ENCODE results near the gene FLAD1.
"Not testable (repeated sequence)": the region's sequence is repeated elsewhere in the genome, so short reads cannot be mapped to it uniquely, and the experiment has no call there.

Gene FLAD1

DNA sequence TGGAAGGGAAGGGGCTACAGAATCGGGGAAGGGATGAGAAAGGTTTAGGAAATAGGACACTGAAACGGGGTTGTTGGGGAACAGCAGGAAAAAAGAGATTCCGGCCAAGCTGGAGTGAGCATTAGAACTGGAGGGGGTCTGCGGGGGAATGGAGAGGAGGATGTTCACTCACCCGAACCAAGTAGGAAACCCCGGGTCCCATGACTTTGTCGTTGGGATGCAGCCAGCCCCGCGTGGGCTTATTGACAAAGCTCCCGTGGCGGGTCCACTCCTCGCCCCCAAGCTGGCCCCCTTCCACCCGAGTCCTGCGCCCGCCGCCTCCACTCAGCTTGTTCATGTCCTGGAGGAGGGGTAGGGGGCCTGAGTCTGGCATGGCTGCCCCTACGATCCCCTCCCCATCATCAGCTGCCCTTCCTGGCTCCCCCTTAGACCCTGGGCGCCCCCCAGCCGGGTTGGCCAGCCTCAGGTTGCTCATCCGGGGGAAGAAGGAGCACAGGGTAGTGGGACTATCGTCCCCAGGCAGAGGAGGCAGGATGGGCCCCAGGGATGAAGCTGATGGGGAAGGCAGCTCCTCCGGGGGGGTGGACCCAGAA, 13.2 kb upstream of the FLAD1 start:
- DNase-seq: no peak

DNA sequence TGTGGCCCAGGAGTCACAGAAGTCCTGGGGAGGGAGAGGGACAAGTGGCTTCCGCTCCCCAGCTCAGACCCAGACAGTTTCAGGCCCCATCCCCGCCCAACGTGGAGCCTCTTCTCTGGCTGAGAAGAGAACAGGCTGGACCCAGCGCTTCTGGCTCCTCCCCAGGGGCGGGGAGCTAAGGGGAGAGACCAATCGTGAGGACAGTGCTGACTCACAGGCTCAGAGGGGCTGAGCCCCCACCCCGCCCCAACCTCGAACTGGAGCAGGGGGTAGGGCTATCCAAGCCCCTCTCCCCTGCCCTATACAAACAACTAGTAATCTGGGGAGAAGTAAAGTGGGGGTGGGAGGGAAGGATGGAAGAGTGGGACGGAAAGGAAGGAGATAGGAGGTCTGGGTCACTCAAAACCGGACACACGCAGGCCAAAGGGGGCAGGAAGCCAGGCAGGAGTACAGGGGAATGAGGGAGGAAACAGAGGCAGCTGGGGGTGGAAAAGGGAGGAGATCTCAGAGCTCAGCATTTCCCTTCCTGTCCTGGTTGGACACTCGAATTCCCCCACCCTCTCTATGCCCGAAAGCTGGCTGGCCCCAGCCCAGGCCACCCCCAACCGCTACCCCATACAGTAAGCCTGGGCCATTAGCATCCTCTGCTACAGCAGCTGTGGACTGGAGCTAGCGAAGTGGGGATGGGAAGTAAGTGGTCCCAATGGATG, 12.4 kb upstream of the FLAD1 start, which contains the start of gene SHC1:
Gene SHC1, minus strand, starts transcription at position 117 of the 710 bp plus-strand sequence. CDS start 221 bp downstream, outside the sequence.
- peak; percentile 61 to 78 for DNase-seq

DNA sequence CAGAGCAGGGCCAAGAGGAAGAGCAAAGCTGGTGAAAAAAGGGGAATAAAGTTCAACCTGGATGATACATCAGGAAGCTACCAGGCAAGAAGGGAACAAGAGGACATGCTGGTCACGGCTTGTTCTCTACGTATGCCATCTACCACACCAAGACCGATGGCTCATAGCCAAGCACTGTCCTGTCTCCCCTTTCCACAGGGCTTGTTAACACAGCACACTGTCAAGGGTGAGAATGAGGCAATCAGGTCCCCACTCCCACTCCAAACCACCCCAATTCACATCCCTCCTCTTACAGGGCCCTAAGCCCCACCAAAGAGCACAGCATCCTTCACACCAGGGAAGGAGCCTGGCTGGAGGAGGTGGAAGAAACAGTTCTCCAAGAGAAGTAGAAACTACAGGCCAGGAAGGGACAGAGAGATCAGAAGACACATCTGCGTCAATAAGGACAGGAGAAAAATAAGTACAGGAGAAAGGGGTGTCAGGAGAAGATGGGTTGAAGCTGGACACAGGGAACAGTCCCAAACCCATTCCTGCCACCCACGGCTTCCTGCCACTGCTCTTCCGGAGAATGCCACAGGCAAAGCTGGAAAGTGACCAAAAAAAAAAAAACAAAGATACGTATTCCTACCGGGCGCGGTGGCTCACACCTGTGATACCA, 11.7 kb upstream of the FLAD1 start:
- DNase-seq: no peak

DNA sequence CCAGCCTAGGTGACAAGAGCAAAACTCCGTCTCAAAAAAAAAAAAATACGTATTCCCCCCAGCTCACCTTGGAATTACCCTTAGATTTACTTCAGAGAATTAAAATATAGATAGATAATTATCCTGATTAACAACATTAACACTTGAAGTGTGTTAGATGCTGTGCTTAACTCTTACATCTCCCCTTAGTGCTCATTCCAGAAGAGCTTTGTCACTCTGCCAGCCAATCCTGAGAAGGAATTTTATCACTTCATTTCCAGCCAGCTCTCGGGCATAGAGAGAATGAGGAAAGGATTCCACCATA, 11.0 kb upstream of the FLAD1 start:
- no peak for DNase-seq

DNA sequence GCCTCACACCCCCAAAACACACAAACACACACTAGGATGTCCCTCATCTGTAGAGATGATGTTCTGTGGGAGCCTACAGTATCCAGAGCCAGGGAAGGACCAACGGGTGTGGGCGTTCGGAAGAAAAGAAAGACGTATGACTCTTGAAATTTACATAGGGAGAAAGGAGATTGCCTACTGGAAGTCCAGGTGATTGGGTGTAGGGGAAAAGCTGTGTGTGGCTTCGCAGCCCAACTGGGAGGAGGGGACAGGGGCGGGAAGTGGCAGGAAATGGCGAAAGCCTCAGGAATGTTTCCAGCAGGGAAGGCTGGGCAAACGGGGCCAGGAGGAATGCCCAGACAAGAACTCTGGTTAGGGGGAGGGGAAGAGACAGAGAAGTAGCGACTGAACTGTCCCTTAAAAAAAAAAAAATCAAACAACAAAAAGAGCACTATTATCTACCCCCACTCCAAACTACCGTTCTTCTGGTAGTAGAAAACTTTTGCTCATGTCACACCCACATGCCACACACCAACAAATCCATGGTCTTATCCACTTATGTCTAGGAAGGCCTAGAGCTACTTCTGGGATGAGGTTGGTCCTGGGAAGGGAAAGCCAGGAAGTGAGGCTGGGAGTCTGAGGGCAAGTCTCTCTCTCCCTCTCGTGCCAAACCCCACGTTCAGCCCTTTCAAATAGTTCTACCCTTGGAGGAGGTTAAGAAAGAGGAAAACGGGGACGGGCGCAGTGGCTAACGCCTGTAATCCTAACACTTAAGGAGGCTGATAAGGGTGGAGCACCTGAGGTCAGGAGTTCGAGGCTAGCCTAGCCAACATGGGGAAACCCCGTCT, 10.4 kb upstream of the FLAD1 start:
- DNase-seq: peak in 1 of 2 donors; percentile 23

- peak; percentile 59 to 61 for DNase-seq
Observed at GRCh38 chr1:154973344-154974101, 9.6 kb upstream of the FLAD1 start.

GRCh38 chr1:154974102-154974807, 8.9 kb upstream of the FLAD1 start, which contains the start of gene CKS1B:
Gene CKS1B, plus strand, starts transcription at chr1:154974681. Its CDS starts 65 bp downstream, at chr1:154974746.
- peak; percentile 98 to 99 for DNase-seq

DNA sequence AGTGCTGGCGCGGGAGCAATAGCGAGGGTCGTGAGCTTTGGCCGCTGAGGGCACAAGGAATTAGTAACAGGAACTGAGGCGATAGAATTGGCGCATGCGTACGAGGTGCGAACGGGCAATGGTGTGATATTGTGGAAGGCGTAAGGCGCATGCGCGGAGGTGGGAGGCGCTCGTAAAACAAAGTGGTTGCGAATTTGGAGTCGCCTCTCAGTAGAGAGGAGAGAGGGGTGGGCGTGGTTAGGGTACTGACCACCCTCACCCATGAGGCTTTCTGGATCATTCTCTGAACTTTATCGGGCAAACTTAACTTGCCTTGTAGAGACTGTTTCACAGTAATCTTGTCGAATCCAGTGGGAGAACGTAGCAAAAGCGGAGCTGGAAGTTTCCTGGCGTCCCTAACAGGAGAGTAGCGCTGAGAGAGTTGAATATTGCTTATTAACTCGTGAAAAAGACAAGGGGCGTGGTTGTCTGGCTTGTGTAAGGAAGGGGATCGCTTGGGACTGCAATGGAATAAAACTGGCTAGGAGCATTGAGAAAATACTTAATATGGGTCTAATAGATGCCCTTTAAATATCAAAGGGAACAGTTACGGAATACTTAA, 8.2 kb upstream of the FLAD1 start:
- DNase-seq: peak; percentile 87 to 90

- no peak for DNase-seq
Observed at GRCh38 chr1:154975409-154976059, 7.6 kb upstream of the FLAD1 start.

GRCh38 chr1:154977762-154978161, 5.4 kb upstream of the FLAD1 start:
- not testable (repeated sequence) for DNase-seq

GRCh38 chr1:154978360-154978759, 4.8 kb upstream of the FLAD1 start:
- no peak for DNase-seq

- DNase-seq: no peak
Observed at GRCh38 chr1:154982341-154982740, 803 bp upstream of the FLAD1 start.

GRCh38 chr1:154983776-154984466, 777 bp downstream of the FLAD1 start:
- DNase-seq: no peak

DNA sequence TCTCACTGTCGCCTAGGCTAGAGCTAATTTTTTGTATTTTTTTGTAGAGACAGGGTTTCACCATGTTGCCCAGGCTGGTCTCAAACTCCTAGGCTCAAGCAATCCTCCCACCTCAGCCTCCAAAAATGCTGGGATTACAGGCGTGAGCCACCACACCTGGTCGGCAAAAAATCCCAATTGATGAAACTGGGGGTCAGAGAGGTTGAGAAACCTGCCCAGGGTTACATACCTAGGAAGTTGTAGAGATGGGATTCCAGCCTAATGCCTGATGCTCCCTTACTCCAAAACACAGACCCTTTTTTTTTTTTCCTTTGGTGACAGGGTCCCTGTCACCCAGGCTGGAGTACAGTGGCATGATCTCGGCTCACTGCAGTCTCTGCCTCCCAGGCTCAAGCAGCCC, 3.6 kb downstream of the FLAD1 start:
- DNase-seq: not testable (repeated sequence)

- DNase-seq: no peak
Observed at GRCh38 chr1:154987326-154987725, 4.2 kb downstream of the FLAD1 start.

DNA sequence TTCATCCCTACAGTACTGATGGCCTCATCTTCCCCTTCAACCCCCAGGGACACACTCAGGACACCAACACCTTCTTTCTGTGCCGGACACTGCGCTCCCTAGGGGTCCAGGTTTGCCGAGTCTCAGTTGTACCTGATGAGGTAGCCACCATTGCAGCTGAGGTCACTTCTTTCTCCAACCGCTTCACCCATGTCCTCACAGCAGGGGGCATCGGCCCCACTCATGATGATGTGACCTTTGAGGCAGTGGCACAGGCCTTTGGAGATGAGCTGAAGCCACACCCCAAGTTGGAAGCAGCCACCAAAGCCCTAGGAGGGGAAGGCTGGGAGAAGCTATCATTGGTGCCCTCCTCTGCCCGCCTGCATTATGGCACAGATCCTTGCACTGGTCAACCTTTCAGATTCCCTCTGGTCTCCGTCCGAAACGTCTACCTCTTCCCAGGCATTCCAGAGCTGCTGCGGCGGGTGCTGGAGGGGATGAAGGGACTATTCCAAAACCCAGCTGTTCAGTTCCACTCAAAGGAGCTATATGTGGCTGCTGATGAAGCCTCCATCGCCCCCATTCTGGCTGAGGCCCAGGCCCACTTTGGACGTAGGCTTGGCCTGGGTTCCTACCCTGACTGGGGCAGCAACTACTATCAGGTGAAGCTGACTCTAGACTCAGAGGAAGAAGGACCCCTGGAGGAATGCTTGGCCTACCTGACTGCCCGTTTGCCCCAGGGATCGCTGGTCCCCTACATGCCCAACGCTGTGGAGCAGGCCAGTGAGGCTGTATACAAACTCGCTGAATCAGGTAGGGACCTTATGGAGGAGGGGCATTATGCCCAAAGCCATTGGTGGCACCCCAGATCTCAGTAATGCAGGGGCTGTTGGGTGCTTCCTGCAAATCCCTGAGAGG, 5.2 kb downstream of the FLAD1 start:
- DNase-seq: no peak

- DNase-seq: no peak
Observed at GRCh38 chr1:154989195-154989860, 6.2 kb downstream of the FLAD1 start.

DNA sequence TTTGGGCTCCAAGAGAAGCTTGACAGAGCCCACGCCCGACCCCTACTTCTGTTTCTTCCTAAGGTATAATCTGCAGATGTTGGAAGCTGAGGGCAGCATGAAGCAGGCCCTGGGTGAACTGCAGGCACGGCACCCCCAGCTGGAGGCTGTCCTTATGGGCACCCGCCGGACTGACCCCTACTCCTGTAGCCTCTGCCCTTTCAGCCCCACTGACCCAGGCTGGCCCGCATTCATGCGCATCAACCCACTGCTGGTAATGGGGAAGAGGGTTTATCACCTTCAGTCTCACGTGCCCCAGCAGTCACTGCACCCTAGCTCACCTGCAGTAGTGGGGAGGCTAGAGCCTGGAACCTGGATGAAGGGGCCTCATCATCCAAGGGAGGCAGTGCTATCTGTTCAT, 7.1 kb downstream of the FLAD1 start:
- no peak for DNase-seq
